ENCODE measurements around the gene NAT8L.

NAT8L gene

GRCh38 chr4:2089222-2089621 lies 30.1 kb downstream of the NAT8L start:
- no peak for FAIRE-seq
- no peak for DNase-seq (ENCODE audit: insufficient read length, low spot score)

DNA sequence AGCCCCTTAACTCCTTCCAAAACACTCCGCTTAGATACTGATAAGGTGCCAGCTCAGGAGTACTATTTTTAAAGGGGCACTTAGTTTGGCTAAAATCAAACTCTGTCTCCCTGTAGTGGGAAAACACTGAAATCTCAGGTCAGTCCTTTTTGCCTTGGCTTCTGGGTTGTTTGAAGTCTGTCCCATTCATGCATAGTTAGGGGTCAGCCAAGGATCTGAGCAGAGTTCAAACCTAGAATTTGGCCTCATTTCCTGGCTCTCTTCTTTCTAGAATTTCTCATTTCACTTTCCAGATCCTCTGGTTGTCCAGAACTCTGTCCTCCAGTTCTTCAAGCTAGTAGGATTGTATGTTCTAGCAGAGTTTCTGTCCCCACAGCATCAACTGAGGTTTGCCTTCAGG lies 31.5 kb downstream of the NAT8L start:
- FAIRE-seq (no peak), DNase-seq (ENCODE audit: insufficient read length, low spot score) (no peak)

- no peak for FAIRE-seq
- DNase-seq (ENCODE audit: insufficient read length, low spot score): no peak
Measured at GRCh38 chr4:2091990-2092668, 33.0 kb downstream of the NAT8L start.

- FAIRE-seq: no peak
- DNase-seq (ENCODE audit: insufficient read length, low spot score): no peak
Measured at GRCh38 chr4:2092669-2093053, 33.5 kb downstream of the NAT8L start.

GRCh38 chr4:2093265-2093664 lies 34.1 kb downstream of the NAT8L start:
- FAIRE-seq (no peak), DNase-seq (ENCODE audit: insufficient read length, low spot score) (no peak)

DNA sequence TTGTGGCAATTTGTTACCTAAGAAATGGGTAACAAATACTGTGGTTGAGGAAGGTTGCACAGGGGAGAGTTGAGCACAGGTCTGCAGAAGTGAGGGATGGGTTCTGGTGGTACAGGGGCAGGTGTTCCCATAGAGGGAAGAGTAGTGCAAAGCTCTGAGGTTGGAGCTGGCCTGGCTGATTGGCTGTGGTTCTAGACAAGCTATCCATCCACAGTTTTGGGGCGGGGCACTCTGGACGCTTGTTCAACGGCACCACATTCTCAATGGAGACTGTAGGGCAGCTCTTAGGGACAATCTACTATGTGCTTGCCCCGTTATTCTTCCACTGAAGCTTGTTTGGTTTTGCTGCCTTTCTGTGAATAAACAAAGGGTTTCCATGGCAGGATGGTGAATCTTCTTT lies 35.4 kb downstream of the NAT8L start:
- FAIRE-seq (no peak), DNase-seq (ENCODE audit: insufficient read length, low spot score) (no peak)

DNA sequence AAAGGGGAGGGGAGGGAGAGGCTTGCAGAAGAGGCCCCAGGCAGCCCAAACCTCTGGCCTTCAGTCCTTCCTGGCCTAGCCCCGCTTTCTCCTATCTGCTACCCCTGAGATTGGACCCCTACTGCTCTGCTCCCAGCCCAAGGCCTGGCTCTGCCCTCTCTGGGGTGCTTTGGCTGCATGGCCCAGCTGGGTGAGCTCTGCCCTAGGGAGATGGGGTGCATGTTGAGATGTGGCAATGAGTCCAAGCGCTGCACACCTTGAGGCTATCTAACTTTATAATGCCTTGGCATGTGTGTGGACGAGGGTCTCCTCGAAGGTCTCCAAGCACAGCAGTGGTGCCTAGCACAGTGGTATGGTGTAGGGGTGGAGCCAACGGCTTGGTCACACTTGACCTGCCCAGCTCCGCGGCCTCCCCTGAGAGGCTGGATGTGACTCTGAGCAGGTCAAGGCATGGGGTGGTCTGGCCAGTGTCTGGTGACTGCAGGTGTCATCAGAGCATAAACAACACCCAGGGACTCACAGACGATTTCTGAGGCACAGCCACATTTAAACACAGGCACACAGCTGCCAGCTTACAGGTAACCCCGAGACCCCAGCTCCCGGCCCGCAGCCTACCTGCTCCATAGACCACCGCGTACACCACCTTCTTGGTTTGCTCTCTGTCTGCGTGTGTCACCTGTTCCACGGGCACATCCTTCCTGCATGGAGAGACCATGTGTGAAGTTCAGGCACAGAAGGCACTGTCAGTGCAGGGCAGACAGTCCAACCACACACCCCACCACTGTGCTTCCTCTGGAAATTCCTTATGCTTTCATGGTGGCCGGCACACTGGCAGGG lies 36.3 kb downstream of the NAT8L start:
- FAIRE-seq (no peak), DNase-seq (ENCODE audit: insufficient read length, low spot score) (no peak)

DNA sequence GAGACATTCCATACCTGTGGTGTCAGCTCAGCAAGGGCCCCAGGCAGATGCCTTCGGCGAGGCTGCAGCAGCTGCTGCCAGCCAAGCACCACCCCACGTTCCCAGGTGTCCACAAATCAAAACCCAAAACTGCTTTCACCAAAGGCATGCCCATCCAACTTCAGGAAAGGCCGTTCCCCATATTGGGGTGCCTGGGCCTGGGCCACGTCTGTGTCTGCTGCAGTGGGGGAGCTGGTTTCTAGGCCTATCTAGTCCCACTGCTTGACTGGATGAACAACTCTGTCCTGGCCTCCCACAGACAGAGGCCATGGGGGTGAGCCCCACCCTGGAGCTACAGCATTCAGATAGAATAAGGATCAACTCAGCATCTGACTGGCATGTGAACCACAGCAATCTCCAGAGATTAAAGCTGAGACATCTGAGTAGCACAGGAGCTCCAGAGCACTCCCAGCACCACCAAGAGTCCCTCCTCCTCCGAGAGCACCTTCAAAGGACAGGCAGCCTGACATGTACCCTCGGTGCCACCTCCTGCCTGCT lies 37.0 kb downstream of the NAT8L start:
- no peak for FAIRE-seq
- no peak for DNase-seq (ENCODE audit: insufficient read length, low spot score)

DNA sequence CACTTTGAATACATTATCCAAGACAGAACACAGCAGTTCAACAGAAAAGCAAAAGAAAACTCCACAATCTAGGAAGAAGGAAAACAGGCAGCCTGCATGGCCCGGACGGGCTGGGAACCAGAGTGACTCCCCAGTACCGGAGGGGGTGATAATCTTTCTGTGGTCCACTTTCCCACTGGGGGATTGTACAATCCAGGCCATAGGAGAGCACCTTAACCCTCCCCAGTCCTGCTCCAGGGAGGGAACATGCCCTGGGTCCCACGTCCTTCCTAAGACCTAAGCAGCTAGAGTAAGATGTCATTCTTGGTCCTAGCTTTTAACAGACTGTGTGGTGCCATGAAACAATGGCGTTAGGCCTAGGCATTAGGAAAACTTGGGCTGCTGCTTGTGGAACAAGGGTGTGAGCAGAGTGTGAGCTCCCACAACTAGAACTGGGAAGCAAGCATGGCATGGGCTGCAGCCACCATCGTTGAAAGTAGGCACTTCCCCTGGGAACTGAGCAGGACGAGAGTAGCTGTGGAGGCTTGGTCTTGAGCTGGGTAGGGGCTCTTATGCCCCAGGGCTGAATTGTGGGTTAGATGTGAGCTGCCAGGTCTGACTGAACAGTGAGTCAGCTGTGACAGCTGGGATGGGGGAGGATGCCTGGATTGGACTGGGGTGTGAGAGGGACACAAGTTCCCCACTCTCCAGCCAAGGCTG lies 42.4 kb downstream of the NAT8L start:
- FAIRE-seq: no peak
- DNase-seq (ENCODE audit: insufficient read length, low spot score): no peak

GRCh38 chr4:2102045-2102883 lies 43.1 kb downstream of the NAT8L start:
- FAIRE-seq (no peak), DNase-seq (ENCODE audit: insufficient read length, low spot score) (no peak)

- DNase-seq (ENCODE audit: insufficient read length, low spot score): no peak
- FAIRE-seq: no peak
Measured at GRCh38 chr4:2103127-2103842, 44.2 kb downstream of the NAT8L start.

DNA sequence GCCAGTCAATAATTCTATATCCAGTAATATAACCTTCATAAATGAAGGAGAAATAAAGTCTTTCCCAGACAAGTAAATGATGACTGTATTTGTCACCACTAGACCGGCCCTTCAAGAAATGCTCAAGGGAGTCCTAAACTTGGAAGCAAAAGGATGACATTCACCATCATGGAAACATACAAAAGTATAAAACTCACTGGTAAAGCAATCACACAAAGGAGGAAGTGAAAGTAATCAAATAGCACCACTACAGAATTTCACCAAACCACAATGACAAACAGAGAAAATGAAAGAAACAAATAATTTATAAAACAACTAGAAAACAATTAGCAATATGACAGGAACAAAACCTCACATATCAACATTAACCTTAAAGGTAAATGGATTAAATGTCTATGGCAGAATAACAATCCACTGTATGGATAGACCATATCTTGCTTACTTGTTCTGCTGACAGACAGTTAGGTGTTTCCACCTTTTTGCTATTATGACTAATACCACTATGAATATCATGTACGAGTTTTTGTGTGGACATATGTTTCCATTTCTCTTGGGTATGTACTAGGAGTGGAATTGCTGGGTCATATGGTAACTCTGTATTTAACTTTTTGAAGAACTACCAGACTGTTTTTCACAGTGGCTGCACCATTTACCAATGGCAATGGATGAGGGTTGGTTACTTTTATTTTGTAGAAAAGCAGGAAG lies 44.9 kb downstream of the NAT8L start:
- FAIRE-seq (peak; percentile 31), DNase-seq (ENCODE audit: insufficient read length, low spot score) (no peak)

GRCh38 chr4:2104556-2105345 lies 45.6 kb downstream of the NAT8L start:
- no peak for DNase-seq (ENCODE audit: insufficient read length, low spot score)
- FAIRE-seq: no peak

DNA sequence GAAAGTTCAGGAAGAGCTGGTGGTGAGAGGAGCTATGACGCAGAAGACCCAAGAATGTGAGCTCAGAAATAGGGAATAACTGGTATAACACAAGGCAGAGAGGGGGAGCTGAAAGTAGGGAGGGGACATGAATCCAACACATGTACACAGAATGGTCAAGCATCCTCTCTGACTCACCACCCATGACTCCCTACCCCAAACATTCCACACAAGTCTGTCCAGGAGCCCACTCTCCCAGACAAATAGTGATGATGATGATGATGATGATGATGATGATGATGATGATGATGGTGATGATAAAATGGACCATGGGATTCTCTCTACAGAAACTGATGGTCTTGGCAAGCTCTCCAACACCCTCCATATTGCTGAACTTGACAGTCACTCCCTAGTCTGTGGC lies 46.4 kb downstream of the NAT8L start:
- FAIRE-seq (no peak), DNase-seq (ENCODE audit: insufficient read length, low spot score) (no peak)

- FAIRE-seq: no peak
Measured at GRCh38 chr4:2116687-2117400, 57.7 kb downstream of the NAT8L start.

More at GRCh38 chr4:2116687-2117400, 57.7 kb downstream of the NAT8L start:
- no peak for DNase-seq (ENCODE audit: insufficient read length, low spot score)

Data from GM19239 (cell line).